GM12865 (cell line): Measurements from ENCODE around the gene BRD4.
"Not testable (repeated sequence)": the region's sequence is repeated elsewhere in the genome, so short reads cannot be mapped to it uniquely, and the experiment has no call there.

Experiments
- DNase-seq: peaks from one replicate; pipeline ENCODE4 v3.0.0; 2010; ENCODE audit warnings: low read depth
- H3K4me3 ChIP-seq: 2 replicates; pipeline ENCODE4 v1.5.1; 2011; ENCODE audit warnings: mild to moderate bottlenecking, low read depth, low read length, control low read depth
- CTCF ChIP-seq: IDR thresholded peaks from 2 replicates; pipeline ENCODE4 v1.5.1; 2011; ENCODE audit warnings: low read length, control low read depth, low read depth, inconsistent platforms; ENCODE audit not compliant: insufficient read depth; ENCODE audit errors: missing control alignments

BRD4 gene

GRCh38 chr19:15358918-15359317 is 26.6 kb upstream of the BRD4 start:
- TF ChIP-seq CTCF: no peak
- DNase-seq: no peak

GRCh38 chr19:15357906-15358305 is 25.6 kb upstream of the BRD4 start:
- DNase-seq: no peak
- H3K4me3 ChIP-seq: no peak overlapping the region
- no peak for TF ChIP-seq CTCF

More at GRCh38 chr19:15358918-15359317, 26.6 kb upstream of the BRD4 start:
- H3K4me3 ChIP-seq: no peak overlapping the region

GRCh38 chr19:15354566-15355296 is 22.4 kb upstream of the BRD4 start:
- no peak for DNase-seq
- no peak overlapping the region for H3K4me3 ChIP-seq
- TF ChIP-seq CTCF: no peak

- TF ChIP-seq CTCF: no peak
- DNase-seq: no peak
- H3K4me3 ChIP-seq: no peak overlapping the region
These were observed 21.6 kb upstream of the BRD4 start for GRCh38 chr19:15353908-15354307.

GRCh38 chr19:15352535-15352934 is 20.2 kb upstream of the BRD4 start:
- not testable (repeated sequence) for H3K4me3 ChIP-seq, DNase-seq

GRCh38 chr19:15341328-15341727 is 9.0 kb upstream of the BRD4 start:
- not testable (repeated sequence) for DNase-seq, H3K4me3 ChIP-seq

- no peak for TF ChIP-seq CTCF
- no peak overlapping the region for H3K4me3 ChIP-seq
- DNase-seq: no peak
These were observed 7.7 kb upstream of the BRD4 start for GRCh38 chr19:15340086-15340485.

GRCh38 chr19:15337202-15337601 is 4.9 kb upstream of the BRD4 start:
- no peak overlapping the region for H3K4me3 ChIP-seq
- no peak for DNase-seq
- TF ChIP-seq CTCF: no peak

GRCh38 chr19:15335992-15336391 is 3.7 kb upstream of the BRD4 start:
- not testable (repeated sequence) for DNase-seq, H3K4me3 ChIP-seq
